H1 (cell line): ENCODE results near the gene MMP15. TPM values are rescaled to one million over a fixed set of nuclear protein-coding genes. Genes with fewer than 3 reads are reported as not detected.

Experiments used
- ATF3 ChIP-seq: IDR thresholded peaks from 2 replicates; pipeline ENCODE4 v1.6.1; 2011; ENCODE audit warnings: low read depth, mild to moderate bottlenecking, low read length; ENCODE audit not compliant: insufficient read depth
- NANOG ChIP-seq: IDR thresholded peaks from 2 replicates; pipeline ENCODE4 v1.6.1; 2011; ENCODE audit warnings: low read length, low read depth, mild to moderate bottlenecking, inconsistent platforms; ENCODE audit not compliant: insufficient read depth, poor library complexity, severe bottlenecking
- PHF8 ChIP-seq: fragments of 200-600 bp; sonication (generic); conservative IDR thresholded peaks from 2 replicates; pipeline ENCODE4 v1.7.1; 2012; ENCODE audit warnings: low read depth, mild to moderate bottlenecking, inconsistent platforms, low read length, moderate library complexity
- SP1 ChIP-seq: IDR thresholded peaks from 2 replicates; pipeline ENCODE4 v1.6.1; 2011; ENCODE audit warnings: low read depth, low read length
- polyA plus RNA-seq, 7 experiments: library from polyadenylated mRNA; depleted of rRNA in 3 of 7; stranded (reverse) in 5 of 7; unstranded in 2 of 7; fragments of >200 nt in 5 of 7; fragments of 200-250 nt in 2 of 7; gene quantifications; 1 replicate in 5 of 7; 2 replicates in 1 of 7; 4 replicates in 1 of 7; pipeline versions ENCODE4 v1.2.1 to v1.2.3, GENCODE V29; 2011 to 2013; ENCODE audit warnings: missing spikeins in 2 of 7, mixed read lengths in 2 of 7
- total RNA-seq: library from RNA; stranded (reverse); fragmentation: NEBNext Ultra II Directional; extraction: Animal tissue kit (Norgen Biotek cat#: 25700); gene quantifications from 2 replicates; pipeline ENCODE4 v1.2.1, GENCODE V29; 2021

The MMP15 gene
- total and polyA plus RNA-seq, 2 of the 8 experiments (the other 6 are each of a cell fraction or from before 2014, with no cell fraction given) = 38.5 to 42.2 TPM

GRCh38 chr16:57997528-57998265 lies 27.9 kb upstream of the MMP15 start (continued):
- TF ChIP-seq ATF3 (no peak), NANOG (no peak), SP1 (no peak), PHF8 (no peak)
